OCI-LY3 (cell line): ENCODE measurements around the gene TTYH2.

Experiments
- H2AFZ ChIP-seq: fragments of 200-600, 300-600 bp; shearing (Covaris generic); 2 replicates; pipeline ENCODE4 v1.6.0; 2014; ENCODE audit warnings: antibody characterized with exemption, low read depth, low read length
- H3K27ac ChIP-seq: fragments of 200-600, 300-600 bp; sonication (generic); 2 replicates; pipeline ENCODE4 v1.5.1; 2014; ENCODE audit warnings: mild to moderate bottlenecking, low read length, moderate library complexity, mixed read lengths
- H3K27me3 ChIP-seq: fragments of 200-600, 300-600 bp; sonication (generic); 2 replicates; pipeline ENCODE4 v1.6.1; 2014; ENCODE audit warnings: low read depth, low read length, mixed read lengths
- H3K36me3 ChIP-seq: fragments of 200-600, 300-600 bp; sonication (generic); replicated peaks from 2 replicates; pipeline ENCODE3; 2014; ENCODE audit warnings: low read depth, low read length, mixed read lengths
- H3K4me1 ChIP-seq: fragments of 300-600, 200-600 bp; sonication (generic); 2 replicates; pipeline ENCODE4 v1.6.1; 2014; ENCODE audit warnings: low read length, mixed read lengths
- H3K4me2 ChIP-seq: fragments of 200-600, 300-600 bp; sonication (generic); 2 replicates; pipeline ENCODE4 v1.6.1; 2014; ENCODE audit warnings: low read length, mixed read lengths
- H3K4me3 ChIP-seq: fragments of 300-600, 200-600 bp; sonication (generic); 2 replicates; pipeline ENCODE4 v1.5.1; 2014; ENCODE audit warnings: antibody characterized with exemption, mild to moderate bottlenecking, low read length, moderate library complexity
- H3K79me2 ChIP-seq: fragments of 300-600, 200-600 bp; shearing (Covaris generic); 2 replicates; pipeline ENCODE4 v1.6.1; 2014; ENCODE audit warnings: mild to moderate bottlenecking, low read length, mixed read lengths
- H3K9ac ChIP-seq: fragments of 300-600, 200-600 bp; shearing (Covaris generic); 2 replicates; pipeline ENCODE4 v1.6.0; 2014; ENCODE audit warnings: mild to moderate bottlenecking, low read length, moderate library complexity
- H3K9me3 ChIP-seq: fragments of 200-600, 300-600 bp; shearing (Covaris generic); 2 replicates; pipeline ENCODE4 v1.6.1; 2014; ENCODE audit warnings: low read length, mixed read lengths; ENCODE audit not compliant: insufficient read depth
- H4K20me1 ChIP-seq: fragments of 200-600, 300-600 bp; sonication (generic); 2 replicates; pipeline ENCODE4 v1.6.1; 2016; ENCODE audit warnings: low read length, mixed read lengths; ENCODE audit not compliant: insufficient read depth
- EZH2phosphoT487 ChIP-seq: fragments of 200-600 bp; shearing (Covaris generic); IDR thresholded peaks from 2 replicates; pipeline ENCODE4 v1.6.1; 2018; ENCODE audit warnings: antibody characterized with exemption, mixed run types, low read depth
- TF ChIP-seq, protein P1 (sequence below): fragments of 200-600, 300-600 bp; sonication (generic); IDR thresholded peaks from 2 replicates; pipeline ENCODE4 v1.5.1; 2014; ENCODE audit warnings: antibody characterized with exemption, low read length, low read depth

The TTYH2 gene

GRCh38 chr17:74237321-74237720 lies 23.9 kb downstream of the TTYH2 start:
- no peaks in the 10 kb centered on the region for H3K27me3 ChIP-seq

DNA sequence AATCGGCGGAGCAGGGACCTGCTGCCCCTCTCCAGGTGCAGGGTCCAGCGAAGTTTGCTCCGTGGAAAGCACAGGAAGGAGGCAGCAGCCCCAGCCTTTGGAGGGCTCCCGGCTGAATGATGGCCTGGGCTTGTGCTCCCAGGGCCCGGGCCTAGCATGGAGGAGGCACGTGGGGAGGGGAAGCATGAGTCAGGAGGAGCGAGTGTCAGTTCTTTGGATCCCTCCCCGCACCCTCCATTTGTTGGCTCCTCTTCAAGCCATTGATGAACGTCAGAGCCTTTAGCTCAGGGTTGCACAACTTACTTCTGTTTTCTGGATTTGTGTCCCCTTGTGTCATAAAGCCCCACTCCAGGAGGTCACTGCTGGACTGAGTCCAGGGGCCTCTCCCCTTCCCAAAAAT lies 25.8 kb downstream of the TTYH2 start:
- Histone ChIP-seq H3K4me1 (no peaks in the 10 kb centered on the region), H3K9me3 (no peaks in the 10 kb centered on the region), H3K9ac (no peak overlapping the region), H3K27me3 (no peaks in the 10 kb centered on the region), H3K79me2 (no peaks in the 10 kb centered on the region), H3K27ac (no peak overlapping the region), H4K20me1 (no peaks in the 10 kb centered on the region), H3K4me2 (no peak overlapping the region), H2AFZ (no peak overlapping the region), H3K36me3 (no peaks in the 10 kb centered on the region), H3K4me3 (no peak overlapping the region)
- no peak for TF ChIP-seq EZH2phosphoT487
- TF ChIP-seq, protein P1, sequence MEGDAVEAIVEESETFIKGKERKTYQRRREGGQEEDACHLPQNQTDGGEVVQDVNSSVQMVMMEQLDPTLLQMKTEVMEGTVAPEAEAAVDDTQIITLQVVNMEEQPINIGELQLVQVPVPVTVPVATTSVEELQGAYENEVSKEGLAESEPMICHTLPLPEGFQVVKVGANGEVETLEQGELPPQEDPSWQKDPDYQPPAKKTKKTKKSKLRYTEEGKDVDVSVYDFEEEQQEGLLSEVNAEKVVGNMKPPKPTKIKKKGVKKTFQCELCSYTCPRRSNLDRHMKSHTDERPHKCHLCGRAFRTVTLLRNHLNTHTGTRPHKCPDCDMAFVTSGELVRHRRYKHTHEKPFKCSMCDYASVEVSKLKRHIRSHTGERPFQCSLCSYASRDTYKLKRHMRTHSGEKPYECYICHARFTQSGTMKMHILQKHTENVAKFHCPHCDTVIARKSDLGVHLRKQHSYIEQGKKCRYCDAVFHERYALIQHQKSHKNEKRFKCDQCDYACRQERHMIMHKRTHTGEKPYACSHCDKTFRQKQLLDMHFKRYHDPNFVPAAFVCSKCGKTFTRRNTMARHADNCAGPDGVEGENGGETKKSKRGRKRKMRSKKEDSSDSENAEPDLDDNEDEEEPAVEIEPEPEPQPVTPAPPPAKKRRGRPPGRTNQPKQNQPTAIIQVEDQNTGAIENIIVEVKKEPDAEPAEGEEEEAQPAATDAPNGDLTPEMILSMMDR: no peak

More at GRCh38 chr17:74237321-74237720, 23.9 kb downstream of the TTYH2 start:
- no peak overlapping the region for H3K9ac ChIP-seq
- H3K27ac ChIP-seq: no peak overlapping the region
- H4K20me1 ChIP-seq: no peaks in the 10 kb centered on the region
- H3K4me1 ChIP-seq: no peaks in the 10 kb centered on the region
- TF ChIP-seq, protein P1: no peak
- TF ChIP-seq EZH2phosphoT487: no peak
- H3K79me2 ChIP-seq: no peaks in the 10 kb centered on the region
- H3K9me3 ChIP-seq: no peaks in the 10 kb centered on the region
- H3K4me3 ChIP-seq: no peak overlapping the region
- no peaks in the 10 kb centered on the region for H3K36me3 ChIP-seq
- no peak overlapping the region for H2AFZ ChIP-seq
- no peak overlapping the region for H3K4me2 ChIP-seq

GRCh38 chr17:74240618-74241205 lies 27.3 kb downstream of the TTYH2 start:
- H3K9ac ChIP-seq: no peak overlapping the region
- H3K27me3 ChIP-seq: no peaks in the 10 kb centered on the region
- H2AFZ ChIP-seq: no peak overlapping the region
- no peak overlapping the region for H3K4me2 ChIP-seq
- H3K36me3 ChIP-seq: no peaks in the 10 kb centered on the region
- no peaks in the 10 kb centered on the region for H3K4me1 ChIP-seq
- H3K9me3 ChIP-seq: no peaks in the 10 kb centered on the region
- no peak overlapping the region for H3K27ac ChIP-seq
- H3K79me2 ChIP-seq: no peaks in the 10 kb centered on the region
- H4K20me1 ChIP-seq: no peaks in the 10 kb centered on the region
- no peak overlapping the region for H3K4me3 ChIP-seq
- TF ChIP-seq, protein P1: no peak
- no peak for TF ChIP-seq EZH2phosphoT487

- H3K27ac ChIP-seq: no peak overlapping the region
- H2AFZ ChIP-seq: no peak overlapping the region
- H3K9me3 ChIP-seq: no peaks in the 10 kb centered on the region
- H3K4me1 ChIP-seq: no peaks in the 10 kb centered on the region
- peaks cover 3% of the 10 kb centered on the region for H3K36me3 ChIP-seq
- H3K27me3 ChIP-seq: no peaks in the 10 kb centered on the region
- no peak overlapping the region for H3K4me3 ChIP-seq
- H3K79me2 ChIP-seq: no peaks in the 10 kb centered on the region
- no peak overlapping the region for H3K4me2 ChIP-seq
- no peaks in the 10 kb centered on the region for H4K20me1 ChIP-seq
- no peak overlapping the region for H3K9ac ChIP-seq
- no peak for TF ChIP-seq EZH2phosphoT487
Observed at GRCh38 chr17:74241431-74241830, 28.1 kb downstream of the TTYH2 start.
